Esophagus squamous epithelium (tissue), 4 donors: Measurements from ENCODE around the gene STARD13.

Experiments
- POLR2A ChIP-seq, 4 donors: fragments of 450-650 bp; IDR thresholded peaks; one replicate each; pipeline ENCODE4 v1.6.1; 2017; ENCODE audit warnings: antibody characterized with exemption in 4 of 4, mild to moderate bottlenecking in 4 of 4, moderate library complexity in 3 of 4
- TF ChIP-seq, protein P1 (sequence below), 6 experiments: fragments of 450-650 bp in 4 of 6; fragments of 200-600 bp in 2 of 6; sonication (generic) in 2 of 6; IDR thresholded peaks; one replicate each; pipeline ENCODE4 v1.5.1; 2016 to 2019; ENCODE audit warnings: antibody characterized with exemption in 6 of 6, mild to moderate bottlenecking in 4 of 6, moderate library complexity in 4 of 6

DNA sequence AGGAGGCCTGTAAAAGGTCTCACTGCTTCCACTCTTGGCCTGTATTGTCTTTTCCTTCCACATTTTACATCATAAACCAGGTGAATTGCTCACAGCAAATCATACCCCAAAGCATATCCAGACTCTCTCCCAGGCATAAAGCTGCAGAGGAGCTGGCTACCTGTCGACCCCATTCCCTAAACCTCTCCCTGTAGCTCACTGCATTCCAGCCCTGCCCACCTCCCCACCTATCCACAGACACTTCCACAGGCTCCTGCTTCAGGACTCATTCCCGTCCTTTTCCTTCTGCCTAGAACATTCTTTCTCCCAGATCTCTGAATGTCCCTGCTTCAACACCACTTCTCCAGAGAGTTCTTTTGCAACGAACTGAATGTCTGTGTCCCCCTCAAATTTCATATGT, 46.4 kb upstream of the STARD13 start:
- TF ChIP-seq, protein P1, sequence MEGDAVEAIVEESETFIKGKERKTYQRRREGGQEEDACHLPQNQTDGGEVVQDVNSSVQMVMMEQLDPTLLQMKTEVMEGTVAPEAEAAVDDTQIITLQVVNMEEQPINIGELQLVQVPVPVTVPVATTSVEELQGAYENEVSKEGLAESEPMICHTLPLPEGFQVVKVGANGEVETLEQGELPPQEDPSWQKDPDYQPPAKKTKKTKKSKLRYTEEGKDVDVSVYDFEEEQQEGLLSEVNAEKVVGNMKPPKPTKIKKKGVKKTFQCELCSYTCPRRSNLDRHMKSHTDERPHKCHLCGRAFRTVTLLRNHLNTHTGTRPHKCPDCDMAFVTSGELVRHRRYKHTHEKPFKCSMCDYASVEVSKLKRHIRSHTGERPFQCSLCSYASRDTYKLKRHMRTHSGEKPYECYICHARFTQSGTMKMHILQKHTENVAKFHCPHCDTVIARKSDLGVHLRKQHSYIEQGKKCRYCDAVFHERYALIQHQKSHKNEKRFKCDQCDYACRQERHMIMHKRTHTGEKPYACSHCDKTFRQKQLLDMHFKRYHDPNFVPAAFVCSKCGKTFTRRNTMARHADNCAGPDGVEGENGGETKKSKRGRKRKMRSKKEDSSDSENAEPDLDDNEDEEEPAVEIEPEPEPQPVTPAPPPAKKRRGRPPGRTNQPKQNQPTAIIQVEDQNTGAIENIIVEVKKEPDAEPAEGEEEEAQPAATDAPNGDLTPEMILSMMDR (IDR thresholded peaks at IDR 0.05), result no peak
- TF ChIP-seq POLR2A (IDR thresholded peaks at IDR 0.05), result no peak
